Neural cell (in vitro differentiated cells): ENCODE results near the gene CHRNA4.

Source experiments
- EP300 ChIP-seq: fragments of 450-650 bp; conservative IDR thresholded peaks from 2 replicates; pipeline ENCODE4 v1.6.1; 2014; ENCODE audit warnings: antibody characterized with exemption, mild to moderate bottlenecking, moderate library complexity; ENCODE audit not compliant: poor library complexity, severe bottlenecking
- EZH2 ChIP-seq: fragments of 200-600, 300-800 bp; shearing (Covaris generic), sonication (generic); IDR thresholded peaks from 2 replicates; pipeline ENCODE4 v1.6.1; 2014; ENCODE audit warnings: antibody characterized with exemption, low read length, borderline replicate concordance, mild to moderate bottlenecking; ENCODE audit not compliant: insufficient read depth, poor library complexity, severe bottlenecking
- MXI1 ChIP-seq: fragments of 450-650 bp; conservative IDR thresholded peaks from 2 replicates; pipeline ENCODE4 v1.6.1; 2014; ENCODE audit warnings: antibody characterized with exemption, mild to moderate bottlenecking; ENCODE audit not compliant: poor library complexity, severe bottlenecking
- POLR2AphosphoS5 ChIP-seq: IDR thresholded peaks from 2 replicates; pipeline ENCODE4 v1.6.1; 2012
- RAD21 ChIP-seq: fragments of 450-650 bp; conservative IDR thresholded peaks from 2 replicates; pipeline ENCODE4 v1.6.1; 2014; ENCODE audit warnings: antibody characterized with exemption, mild to moderate bottlenecking, moderate library complexity
- SMC3 ChIP-seq: fragments of 450-650 bp; conservative IDR thresholded peaks from 2 replicates; pipeline ENCODE4 v1.6.1; 2014; ENCODE audit warnings: antibody characterized with exemption, mild to moderate bottlenecking, moderate library complexity; ENCODE audit not compliant: poor library complexity
- TF ChIP-seq, protein P1 (sequence below): fragments of 450-650 bp; IDR thresholded peaks from 2 replicates; pipeline ENCODE4 v1.5.1; 2014; ENCODE audit warnings: antibody characterized with exemption, mild to moderate bottlenecking, moderate library complexity; ENCODE audit not compliant: poor library complexity, severe bottlenecking
- TF ChIP-seq, protein P2 (sequence below): IDR thresholded peaks from 2 replicates; pipeline ENCODE4 v1.6.1; 2012; ENCODE audit warnings: borderline replicate concordance

DNA sequence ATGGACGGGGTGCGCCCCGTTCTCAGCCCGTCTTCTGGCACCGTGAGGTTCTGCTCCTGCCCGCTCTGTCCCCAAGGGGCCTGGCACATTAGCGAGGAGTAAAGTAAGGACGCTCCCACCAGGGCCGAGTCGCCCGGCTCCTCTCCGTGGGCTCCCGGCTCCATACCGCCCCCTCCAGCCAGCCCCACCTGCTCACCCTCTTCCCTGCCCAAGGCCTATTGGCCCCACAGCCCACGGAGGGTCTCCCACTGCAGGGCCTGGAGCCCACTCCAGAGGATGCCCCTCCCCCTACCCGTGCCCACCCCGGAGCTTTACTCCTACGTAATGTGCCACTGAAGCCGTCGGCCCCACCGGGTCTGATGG is 47.5 kb upstream of the CHRNA4 start:
- TF ChIP-seq EP300, result no peak
- TF ChIP-seq, protein P1, sequence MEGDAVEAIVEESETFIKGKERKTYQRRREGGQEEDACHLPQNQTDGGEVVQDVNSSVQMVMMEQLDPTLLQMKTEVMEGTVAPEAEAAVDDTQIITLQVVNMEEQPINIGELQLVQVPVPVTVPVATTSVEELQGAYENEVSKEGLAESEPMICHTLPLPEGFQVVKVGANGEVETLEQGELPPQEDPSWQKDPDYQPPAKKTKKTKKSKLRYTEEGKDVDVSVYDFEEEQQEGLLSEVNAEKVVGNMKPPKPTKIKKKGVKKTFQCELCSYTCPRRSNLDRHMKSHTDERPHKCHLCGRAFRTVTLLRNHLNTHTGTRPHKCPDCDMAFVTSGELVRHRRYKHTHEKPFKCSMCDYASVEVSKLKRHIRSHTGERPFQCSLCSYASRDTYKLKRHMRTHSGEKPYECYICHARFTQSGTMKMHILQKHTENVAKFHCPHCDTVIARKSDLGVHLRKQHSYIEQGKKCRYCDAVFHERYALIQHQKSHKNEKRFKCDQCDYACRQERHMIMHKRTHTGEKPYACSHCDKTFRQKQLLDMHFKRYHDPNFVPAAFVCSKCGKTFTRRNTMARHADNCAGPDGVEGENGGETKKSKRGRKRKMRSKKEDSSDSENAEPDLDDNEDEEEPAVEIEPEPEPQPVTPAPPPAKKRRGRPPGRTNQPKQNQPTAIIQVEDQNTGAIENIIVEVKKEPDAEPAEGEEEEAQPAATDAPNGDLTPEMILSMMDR, result no peak
- TF ChIP-seq POLR2AphosphoS5, result no peak
- no peak for TF ChIP-seq EZH2
- no peak for TF ChIP-seq RAD21
- TF ChIP-seq, protein P2, sequence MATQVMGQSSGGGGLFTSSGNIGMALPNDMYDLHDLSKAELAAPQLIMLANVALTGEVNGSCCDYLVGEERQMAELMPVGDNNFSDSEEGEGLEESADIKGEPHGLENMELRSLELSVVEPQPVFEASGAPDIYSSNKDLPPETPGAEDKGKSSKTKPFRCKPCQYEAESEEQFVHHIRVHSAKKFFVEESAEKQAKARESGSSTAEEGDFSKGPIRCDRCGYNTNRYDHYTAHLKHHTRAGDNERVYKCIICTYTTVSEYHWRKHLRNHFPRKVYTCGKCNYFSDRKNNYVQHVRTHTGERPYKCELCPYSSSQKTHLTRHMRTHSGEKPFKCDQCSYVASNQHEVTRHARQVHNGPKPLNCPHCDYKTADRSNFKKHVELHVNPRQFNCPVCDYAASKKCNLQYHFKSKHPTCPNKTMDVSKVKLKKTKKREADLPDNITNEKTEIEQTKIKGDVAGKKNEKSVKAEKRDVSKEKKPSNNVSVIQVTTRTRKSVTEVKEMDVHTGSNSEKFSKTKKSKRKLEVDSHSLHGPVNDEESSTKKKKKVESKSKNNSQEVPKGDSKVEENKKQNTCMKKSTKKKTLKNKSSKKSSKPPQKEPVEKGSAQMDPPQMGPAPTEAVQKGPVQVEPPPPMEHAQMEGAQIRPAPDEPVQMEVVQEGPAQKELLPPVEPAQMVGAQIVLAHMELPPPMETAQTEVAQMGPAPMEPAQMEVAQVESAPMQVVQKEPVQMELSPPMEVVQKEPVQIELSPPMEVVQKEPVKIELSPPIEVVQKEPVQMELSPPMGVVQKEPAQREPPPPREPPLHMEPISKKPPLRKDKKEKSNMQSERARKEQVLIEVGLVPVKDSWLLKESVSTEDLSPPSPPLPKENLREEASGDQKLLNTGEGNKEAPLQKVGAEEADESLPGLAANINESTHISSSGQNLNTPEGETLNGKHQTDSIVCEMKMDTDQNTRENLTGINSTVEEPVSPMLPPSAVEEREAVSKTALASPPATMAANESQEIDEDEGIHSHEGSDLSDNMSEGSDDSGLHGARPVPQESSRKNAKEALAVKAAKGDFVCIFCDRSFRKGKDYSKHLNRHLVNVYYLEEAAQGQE, result no peak
- no peak for TF ChIP-seq SMC3
- TF ChIP-seq MXI1, result no peak
